ENCODE measurements around the gene DAB2IP.

- TF ChIP-seq SP1 (IDR thresholded peaks at IDR 0.05) (no peak), BHLHE40 (IDR thresholded peaks at IDR 0.05; ENCODE audit: borderline replicate concordance) (no peak), SUZ12 (IDR thresholded peaks at IDR 0.05) (no peak), FOXA1 (IDR thresholded peaks at IDR 0.05) (no peak), FOXK2 (IDR thresholded peaks at IDR 0.05) (no peak), ZNF384 (IDR thresholded peaks at IDR 0.05) (no peak), FOXM1 (IDR thresholded peaks at IDR 0.05; ENCODE audit: borderline replicate concordance) (no peak), ELF4 (IDR thresholded peaks at IDR 0.05) (no peak), HDGF (IDR thresholded peaks at IDR 0.05; ENCODE audit: borderline replicate concordance) (no peak), NFRKB (IDR thresholded peaks at IDR 0.05) (no peak), PKNOX1 (IDR thresholded peaks at IDR 0.05) (no peak), LEF1 (IDR thresholded peaks at IDR 0.05; ENCODE audit: borderline replicate concordance) (no peak)
Observed at GRCh38 chr9:121813519-121814210, 162.2 kb downstream of the DAB2IP start.
